ENCODE results near the gene DCPS. TPM values are rescaled to one million over a fixed set of nuclear protein-coding genes. Genes with fewer than 3 reads are reported as not detected.
"Not testable (repeated sequence)": the region's sequence is repeated elsewhere in the genome, so short reads cannot be mapped to it uniquely, and the experiment has no call there.

The DCPS gene
- total RNA-seq, 1 donor from 2014 or later: 42.1 TPM

DNA sequence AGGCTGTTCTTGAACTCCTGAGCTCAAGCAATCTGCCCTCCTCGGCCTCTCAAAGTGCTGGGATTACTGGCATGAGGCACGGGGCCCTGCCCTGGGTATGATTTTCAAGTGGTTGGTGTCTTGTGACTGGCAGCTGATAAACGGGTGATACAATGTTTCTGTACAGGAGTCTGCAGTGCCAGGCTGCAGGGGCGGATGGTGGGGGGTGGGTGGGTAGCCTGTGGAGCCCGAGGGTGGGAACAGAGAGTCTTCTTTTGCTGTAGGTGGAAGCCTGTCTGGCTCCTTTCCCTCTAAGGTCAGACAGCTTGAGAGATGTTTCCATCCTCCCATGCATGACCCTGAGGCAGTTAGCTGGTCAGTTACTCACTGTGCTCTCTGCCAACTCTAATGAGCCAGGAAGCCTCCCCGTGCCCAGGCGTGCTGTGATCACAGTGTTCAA lies 90.8 kb downstream of the DCPS start:
- intact Hi-C loops (cut with micrococcal nuclease): not testable (repeated sequence)

More for the DNA sequence above, 90.8 kb downstream of the DCPS start:
- DNase-seq (ENCODE audit: low spot score); H3K4me1 Mint-ChIP-seq (ENCODE audit: low read depth); H3K4me3 Mint-ChIP-seq (ENCODE audit: low read depth); H3K9me3 Mint-ChIP-seq; H3K27me3 Mint-ChIP-seq (ENCODE audit: low read depth); H3K36me3 Mint-ChIP-seq (ENCODE audit: low read depth); H3K27ac Mint-ChIP-seq: not testable (repeated sequence)

Other genes with a start within 250 kb of the DCPS start
- 3.2 and 3.5 TPM in 2 replicates for gene CDON, start 241.2 kb upstream of the DCPS start, total RNA-seq
- gene RPUSD4, start 92.4 kb upstream of the DCPS start, total RNA-seq: 43.9 and 44.6 TPM in 2 replicates
- gene FAM118B, start 92.3 kb upstream of the DCPS start, total RNA-seq: 11.6 and 11.7 TPM in 2 replicates
- 175 and 177 TPM in 2 replicates for gene SRPRA, start 35.2 kb upstream of the DCPS start, total RNA-seq
- 48.7 and 52.3 TPM in 2 replicates for gene FOXRED1, start 34.9 kb upstream of the DCPS start, total RNA-seq
- 15.9 TPM in 2 replicates for gene TIRAP, start 21.0 kb upstream of the DCPS start, total RNA-seq
- 12.4 and 14.4 TPM in 2 replicates for gene ST3GAL4, start 51.6 kb downstream of the DCPS start, total RNA-seq

Data from activated T-helper 2 cell treated with anti-CD3 and anti-CD28 coated beads, Interferon-gamma antibody, Interleukin-2, Interleukin-4, amounts not matched to agents 10 μg/mL and 5 μg/mL and 100 μg/mL, durations not matched to agents 14 hours and 24 hours and 36 hours (primary cell).